NCI-H524 (cell line): ENCODE data around the gene C4orf50.

Source experiments
- DNase-seq, 2 experiments: peaks; one replicate each; lab custom pipeline; 2025; lab: John Stamatoyannopoulos, UW

C4orf50 gene

DNA sequence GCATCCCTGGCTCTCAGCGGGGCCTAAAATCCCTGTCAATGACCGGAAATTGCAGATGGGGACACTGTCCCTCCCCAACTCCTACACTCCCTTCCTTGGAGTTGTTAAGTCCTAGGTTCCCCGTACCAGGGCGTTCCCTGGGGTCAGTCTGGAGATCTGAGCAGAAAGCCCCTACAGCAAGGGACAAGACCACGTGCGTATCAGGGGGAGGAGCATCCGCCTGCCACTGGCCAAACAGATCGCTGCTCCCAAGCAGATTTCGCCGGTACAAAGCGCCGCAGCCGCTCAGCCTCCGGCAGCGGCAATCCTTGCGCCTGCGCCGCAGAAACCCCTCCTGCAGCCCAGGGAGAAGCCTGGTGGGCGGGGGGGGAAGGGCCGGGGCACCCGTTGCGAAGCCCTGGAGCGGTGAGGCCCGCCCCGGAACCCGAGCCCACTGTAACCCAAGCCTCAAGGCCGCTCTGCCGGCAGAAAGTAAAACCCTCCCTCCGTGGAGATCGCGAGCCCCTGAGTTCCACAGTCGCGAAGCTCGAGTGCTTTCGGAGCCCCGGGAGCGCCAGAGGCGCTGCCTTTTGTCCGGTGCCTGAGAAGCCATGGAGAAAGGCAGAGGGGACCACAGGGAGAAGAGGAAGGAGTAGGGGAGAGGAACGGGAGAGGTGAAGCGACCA, 128.0 kb downstream of the C4orf50 start:
- DNase-seq, result peak; percentile 89 to 95

- no peak for DNase-seq
Measured at GRCh38 chr4:5889002-5889696, 129.1 kb downstream of the C4orf50 start.

DNA sequence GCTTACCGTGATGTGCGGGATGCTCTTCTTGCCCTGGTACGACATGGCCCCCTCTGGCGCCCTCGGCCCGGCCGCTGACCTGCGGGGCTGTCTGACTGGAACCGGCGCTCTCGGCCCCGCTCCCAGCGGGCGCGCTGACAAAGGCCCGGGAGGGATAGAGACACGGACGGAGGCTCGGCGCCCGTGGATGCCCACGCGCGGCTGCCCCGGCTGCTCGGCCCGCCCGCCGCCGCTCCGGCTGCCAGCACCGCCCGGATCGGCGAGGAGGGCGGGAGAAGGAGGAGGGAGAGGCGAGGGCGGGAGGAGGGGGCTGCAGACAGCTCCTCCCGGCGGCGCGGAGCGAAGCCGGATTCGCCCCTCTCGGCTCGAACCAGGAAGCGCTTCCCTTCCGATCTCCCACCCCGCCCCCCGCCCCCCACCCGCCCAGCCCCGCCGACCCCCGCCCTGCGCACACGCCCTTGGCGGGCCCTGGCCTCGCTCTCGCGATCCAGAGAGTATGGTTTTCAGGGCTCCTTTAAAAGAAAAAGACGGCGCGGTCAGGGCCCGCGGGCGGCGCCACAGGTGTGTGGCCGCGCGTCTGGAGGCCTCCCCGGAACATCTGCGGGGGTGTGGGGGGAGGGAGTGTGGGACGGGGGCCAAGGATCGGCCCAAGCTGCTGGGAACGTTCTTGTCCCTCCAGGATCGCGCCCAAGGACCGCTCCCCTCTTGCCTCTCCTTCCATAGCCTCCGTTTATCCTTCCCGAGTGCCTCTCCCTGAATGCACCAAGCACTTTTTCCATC, 129.8 kb downstream of the C4orf50 start:
- DNase-seq, result peak; percentile 16 to 55

GRCh38 chr4:5887361-5888221, 130.6 kb downstream of the C4orf50 start:
- DNase-seq, result no peak

DNA sequence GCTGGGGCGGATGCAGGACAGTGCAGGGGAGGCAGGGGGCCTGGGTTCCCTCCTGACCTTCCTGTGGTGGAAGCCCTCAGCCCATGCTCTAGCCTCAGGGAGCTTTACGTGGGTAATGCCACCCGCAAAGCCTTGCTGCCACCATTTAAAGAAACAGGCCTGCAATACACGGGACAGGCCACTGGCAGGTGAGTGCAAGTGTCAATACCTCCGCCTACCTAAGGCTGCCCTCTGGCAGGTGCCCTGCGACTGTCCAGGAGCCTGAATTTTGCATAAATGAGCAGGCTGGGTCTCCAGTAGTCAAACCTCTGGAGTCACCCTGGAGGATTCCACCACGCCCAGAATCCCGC, 131.2 kb downstream of the C4orf50 start:
- DNase-seq, result no peak

GRCh38 chr4:5885733-5886132, 132.5 kb downstream of the C4orf50 start:
- DNase-seq, result peak in 1 of 2 experiments; percentile 17

GRCh38 chr4:5884796-5885195, 133.4 kb downstream of the C4orf50 start:
- peak; percentile 24 to 62 for DNase-seq

DNA sequence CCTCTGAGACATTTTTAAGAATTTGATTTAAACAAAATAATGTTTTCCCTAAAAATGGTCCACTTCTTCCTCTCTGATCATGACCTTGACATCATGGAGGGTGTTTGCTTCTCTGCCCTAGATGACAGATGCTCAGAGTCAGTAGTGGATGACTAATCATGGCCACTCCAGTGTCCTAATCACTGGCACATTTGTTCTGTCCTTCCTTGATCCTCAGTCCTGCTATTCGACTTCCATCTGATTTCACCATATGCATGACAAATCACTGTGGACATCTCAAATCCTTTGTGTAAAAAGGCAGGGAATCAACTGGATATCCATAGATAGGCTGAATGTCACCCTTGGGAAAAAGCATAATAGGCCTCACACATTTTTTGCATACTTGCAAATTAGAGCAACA, 134.3 kb downstream of the C4orf50 start:
- DNase-seq, result peak; percentile 86 to 94

DNA sequence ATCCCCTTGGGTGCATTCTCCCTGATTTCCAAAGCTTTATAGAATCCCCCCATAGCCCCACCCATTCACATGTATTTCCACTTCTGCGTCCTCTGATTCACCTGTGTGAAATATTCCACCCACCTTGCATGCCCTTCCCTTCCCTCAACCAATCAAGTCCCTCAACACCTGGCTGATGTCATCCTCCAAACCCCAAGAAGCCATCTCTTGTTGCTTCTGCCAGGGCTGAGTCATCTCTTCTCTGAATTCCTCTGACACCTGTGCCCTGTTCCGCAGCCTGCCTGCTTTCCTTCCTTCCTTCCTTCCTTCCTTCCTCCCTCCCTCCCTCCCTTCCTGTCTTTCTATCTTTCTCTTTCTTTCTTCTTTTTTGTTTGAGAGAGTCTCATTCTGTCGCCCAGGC, 135.3 kb downstream of the C4orf50 start:
- no peak for DNase-seq

- no peak for DNase-seq
Measured at GRCh38 chr4:5881340-5881739, 136.9 kb downstream of the C4orf50 start.

DNA sequence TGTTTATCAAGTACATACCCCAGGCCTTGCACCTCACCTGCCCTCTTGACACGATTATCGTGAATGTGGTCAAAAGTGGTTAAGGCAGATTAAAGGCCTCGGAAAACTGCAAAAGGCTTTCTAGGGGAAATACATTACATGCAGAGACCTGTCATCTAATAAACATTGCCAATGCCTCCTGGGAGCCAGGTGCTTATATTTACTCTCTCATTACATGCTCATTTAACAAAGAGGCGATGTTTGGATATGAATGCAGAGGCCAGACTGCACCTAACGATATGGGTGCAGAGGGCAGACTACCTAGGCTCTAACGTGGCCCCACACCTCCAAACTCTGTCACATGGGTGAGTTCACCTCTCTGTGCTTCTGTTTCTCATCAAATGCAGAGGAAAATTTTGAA, 139.9 kb downstream of the C4orf50 start:
- DNase-seq, result no peak

DNA sequence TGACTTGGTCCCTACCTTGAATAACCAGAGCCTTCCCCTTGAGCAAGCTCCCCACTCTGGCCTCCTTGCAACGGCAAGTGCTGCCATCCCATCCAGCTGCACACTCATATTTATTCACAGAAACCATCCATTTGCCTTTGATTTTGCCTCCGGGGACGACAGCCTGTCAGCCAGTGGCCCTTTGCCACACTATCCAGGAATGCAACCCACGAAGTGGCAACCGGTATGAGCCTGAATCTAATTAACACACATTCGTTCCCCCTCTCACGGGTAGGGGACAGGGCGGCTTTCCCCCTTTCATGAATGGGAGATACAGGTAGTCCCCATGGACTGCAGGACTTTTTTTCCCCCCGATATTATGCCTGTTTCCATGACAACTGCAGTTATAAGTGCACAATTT, 140.8 kb downstream of the C4orf50 start:
- DNase-seq, result no peak

GRCh38 chr4:5874811-5875449, 143.3 kb downstream of the C4orf50 start:
- DNase-seq, result no peak

- DNase-seq, result peak; percentile 76 to 88
Measured at GRCh38 chr4:5870701-5871100, 147.5 kb downstream of the C4orf50 start.

- peak in 1 of 2 experiments; percentile 39 for DNase-seq
Measured at GRCh38 chr4:5869966-5870619, 148.1 kb downstream of the C4orf50 start.

- no peak for DNase-seq
Measured at GRCh38 chr4:5867866-5868265, 150.4 kb downstream of the C4orf50 start.

GRCh38 chr4:5866841-5867813, 151.1 kb downstream of the C4orf50 start:
- DNase-seq, result peak in 1 of 2 experiments; percentile 68

DNA sequence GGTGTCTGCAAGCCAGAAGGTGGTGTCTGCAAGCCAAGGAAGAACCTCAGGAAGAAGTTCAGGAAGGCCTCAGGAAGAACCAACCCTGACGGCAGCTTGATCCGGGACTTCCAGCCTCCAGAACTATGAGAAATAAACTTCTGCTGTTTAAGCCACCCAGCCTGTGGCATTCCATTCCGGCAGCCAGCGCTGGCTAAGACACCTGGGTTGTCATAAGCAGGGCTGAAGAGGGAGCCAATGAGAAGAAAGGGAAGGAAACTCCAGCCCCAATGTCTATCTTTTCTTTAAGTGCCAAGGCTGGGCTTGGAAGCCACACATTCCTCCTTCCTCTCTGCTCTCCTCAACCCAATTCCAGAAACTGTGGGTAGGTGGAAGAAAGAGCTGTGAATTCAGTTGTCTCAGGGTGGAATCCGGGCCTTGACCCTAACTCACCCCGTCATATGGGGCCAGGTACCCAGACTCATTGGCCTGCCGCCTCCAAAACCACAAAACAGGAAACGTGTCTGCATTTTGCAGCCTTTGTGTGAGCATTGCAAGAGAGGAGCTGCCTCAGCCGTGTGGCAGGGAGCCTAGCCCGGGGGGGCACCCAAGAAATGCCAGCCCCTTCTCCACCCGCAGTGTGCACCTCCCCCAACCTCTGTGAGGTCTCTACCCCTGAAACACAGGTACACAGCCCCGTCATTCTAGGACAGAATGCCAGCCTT, 152.2 kb downstream of the C4orf50 start:
- no peak for DNase-seq

GRCh38 chr4:5863461-5864113, 154.6 kb downstream of the C4orf50 start:
- peak in 1 of 2 experiments; percentile 34 for DNase-seq
